GM18517 (cell line): ENCODE measurements around the gene BCAT1.

Source experiments
- ATAC-seq: cut with Tn5 transposase; IDR thresholded peaks from one replicate; pipeline ENCODE4 v1.9.1; 2021; ENCODE audit warnings: mild to moderate bottlenecking, moderate library complexity; ENCODE audit not compliant: unreplicated experiment

BCAT1 gene

GRCh38 chr12:24773996-24774395 is 174.9 kb downstream of the BCAT1 start:
- ATAC-seq, result no peak

- no peak for ATAC-seq
Measured at GRCh38 chr12:24772813-24773212, 176.1 kb downstream of the BCAT1 start.

GRCh38 chr12:24770821-24771220 is 178.1 kb downstream of the BCAT1 start:
- no peak for ATAC-seq

- no peak for ATAC-seq
Measured at GRCh38 chr12:24770334-24770733, 178.6 kb downstream of the BCAT1 start.

- no peak for ATAC-seq
Measured at GRCh38 chr12:24769682-24770081, 179.2 kb downstream of the BCAT1 start.

- ATAC-seq, result no peak
Measured at GRCh38 chr12:24768415-24768814, 180.5 kb downstream of the BCAT1 start.

- ATAC-seq, result no peak
Measured at GRCh38 chr12:24767016-24767415, 181.9 kb downstream of the BCAT1 start.

GRCh38 chr12:24764712-24765111 is 184.2 kb downstream of the BCAT1 start:
- no peak for ATAC-seq

- ATAC-seq, result no peak
Measured at GRCh38 chr12:24760606-24761378, 188.1 kb downstream of the BCAT1 start.

- ATAC-seq, result no peak
Measured at GRCh38 chr12:24760162-24760561, 188.7 kb downstream of the BCAT1 start.
